22Rv1 (cell line): ENCODE measurements around the gene EVL.

Experiments
- ZFX ChIP-seq: fragments of 450-650 bp; IDR thresholded peaks from 2 replicates; pipeline ENCODE4 v1.6.1; 2017; ENCODE audit warnings: antibody characterized with exemption, borderline replicate concordance
- TF ChIP-seq, protein P1 (sequence below): fragments of 450-650 bp; IDR thresholded peaks from 2 replicates; pipeline ENCODE4 v1.5.1; 2017; ENCODE audit warnings: mild to moderate bottlenecking

DNA sequence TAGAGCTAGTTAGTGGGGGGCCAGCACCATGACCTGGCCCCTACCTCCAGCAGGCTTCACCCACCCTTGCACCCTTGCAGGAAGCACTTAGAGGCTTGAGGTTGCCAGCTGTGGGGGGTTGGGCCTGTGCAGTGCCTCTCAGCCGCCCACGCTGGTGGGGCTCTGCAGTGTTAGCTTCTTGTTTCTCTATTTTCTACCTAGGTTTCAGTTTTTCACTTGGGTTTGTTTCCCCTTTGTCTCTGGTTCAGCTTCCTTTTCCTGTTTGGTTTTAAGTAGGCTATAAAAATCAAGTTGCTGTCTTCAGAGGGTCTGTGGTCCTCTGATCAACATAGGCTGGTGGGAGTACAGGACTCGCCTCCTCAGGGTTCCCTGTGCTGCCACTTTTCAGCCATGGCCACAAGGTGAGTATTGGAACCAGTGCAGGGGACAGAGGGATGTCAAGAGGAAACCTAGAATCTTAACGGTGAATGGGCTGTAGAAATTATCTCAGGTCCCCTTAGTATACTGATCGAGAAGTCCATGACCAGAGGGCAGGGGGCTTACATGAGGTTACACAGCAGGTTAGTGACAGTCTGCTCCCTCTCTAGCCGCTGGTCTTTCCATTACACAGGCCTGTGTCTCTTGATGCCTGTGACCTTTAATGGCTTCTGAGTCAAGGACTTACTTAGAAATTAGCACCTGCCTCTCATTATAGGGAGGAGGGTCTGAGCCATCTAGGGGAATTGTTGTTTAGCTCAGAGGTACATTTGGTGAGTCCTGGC is at the start of gene EVL:
- TF ChIP-seq, protein P1, sequence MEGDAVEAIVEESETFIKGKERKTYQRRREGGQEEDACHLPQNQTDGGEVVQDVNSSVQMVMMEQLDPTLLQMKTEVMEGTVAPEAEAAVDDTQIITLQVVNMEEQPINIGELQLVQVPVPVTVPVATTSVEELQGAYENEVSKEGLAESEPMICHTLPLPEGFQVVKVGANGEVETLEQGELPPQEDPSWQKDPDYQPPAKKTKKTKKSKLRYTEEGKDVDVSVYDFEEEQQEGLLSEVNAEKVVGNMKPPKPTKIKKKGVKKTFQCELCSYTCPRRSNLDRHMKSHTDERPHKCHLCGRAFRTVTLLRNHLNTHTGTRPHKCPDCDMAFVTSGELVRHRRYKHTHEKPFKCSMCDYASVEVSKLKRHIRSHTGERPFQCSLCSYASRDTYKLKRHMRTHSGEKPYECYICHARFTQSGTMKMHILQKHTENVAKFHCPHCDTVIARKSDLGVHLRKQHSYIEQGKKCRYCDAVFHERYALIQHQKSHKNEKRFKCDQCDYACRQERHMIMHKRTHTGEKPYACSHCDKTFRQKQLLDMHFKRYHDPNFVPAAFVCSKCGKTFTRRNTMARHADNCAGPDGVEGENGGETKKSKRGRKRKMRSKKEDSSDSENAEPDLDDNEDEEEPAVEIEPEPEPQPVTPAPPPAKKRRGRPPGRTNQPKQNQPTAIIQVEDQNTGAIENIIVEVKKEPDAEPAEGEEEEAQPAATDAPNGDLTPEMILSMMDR, result no peak
- TF ChIP-seq ZFX, result no peak
